Hippocampal formation (tissue), 2 donors: ENCODE results near the gene PTTG1IP.

Source experiments
- DNase-seq, 2 donors: peaks; one replicate each; lab custom pipeline; 2025; lab: John Stamatoyannopoulos, UW

The PTTG1IP gene

DNA sequence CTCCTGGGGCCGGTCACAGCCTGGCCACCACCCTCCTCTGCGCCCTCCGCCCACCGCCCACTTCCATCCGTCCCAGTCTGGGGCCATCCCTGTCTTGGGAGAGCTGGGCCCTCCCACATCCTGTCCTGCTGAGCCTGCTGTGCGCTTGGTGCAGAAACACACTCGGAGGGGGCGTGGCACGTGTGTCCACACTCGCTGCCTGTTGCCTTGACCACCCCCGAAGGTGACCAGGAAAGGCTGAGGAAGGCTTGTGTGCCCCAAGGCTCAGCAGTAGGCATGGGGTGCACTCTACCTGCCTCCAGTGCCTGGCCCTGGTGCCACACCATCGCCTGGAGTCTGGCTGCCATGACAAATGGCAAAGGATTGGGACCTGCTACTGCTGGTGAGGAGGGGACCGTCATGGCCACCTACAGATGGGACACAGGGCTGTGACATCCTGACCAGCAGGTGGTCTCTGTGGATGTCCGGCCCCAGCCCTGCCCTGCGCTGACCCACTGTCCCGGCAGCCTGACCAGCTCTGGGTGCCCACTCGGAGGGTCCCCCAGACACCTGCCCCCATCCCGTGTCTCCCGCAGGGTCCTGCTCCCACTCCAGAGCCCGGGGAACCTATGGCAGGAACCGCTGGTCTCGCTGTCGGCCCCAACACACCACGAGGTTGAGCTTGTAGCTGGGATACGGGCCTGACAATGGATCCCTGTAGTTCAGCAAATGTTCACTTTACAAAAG, 23.2 kb upstream of the PTTG1IP start:
- DNase-seq: no peak

DNA sequence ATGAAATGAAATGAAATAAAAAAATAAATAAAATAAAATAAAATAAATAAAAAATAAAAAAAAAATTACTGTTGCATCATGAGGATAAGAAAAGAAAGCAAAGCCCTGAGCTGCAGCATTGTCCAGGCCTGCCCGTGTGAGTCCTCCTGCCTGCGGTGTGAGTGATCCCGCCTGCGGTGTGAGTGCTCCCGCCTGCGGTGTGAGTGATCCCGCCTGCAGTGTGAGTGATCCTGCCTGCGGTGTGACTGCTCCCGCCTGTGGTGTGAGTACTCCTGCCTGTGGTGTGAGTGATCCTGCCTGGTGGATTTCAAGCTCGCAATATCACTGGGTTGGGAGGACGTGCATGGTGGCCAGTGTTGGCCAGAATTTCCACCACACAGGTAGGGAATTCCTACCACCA, 22.4 kb upstream of the PTTG1IP start:
- DNase-seq: no peak

DNA sequence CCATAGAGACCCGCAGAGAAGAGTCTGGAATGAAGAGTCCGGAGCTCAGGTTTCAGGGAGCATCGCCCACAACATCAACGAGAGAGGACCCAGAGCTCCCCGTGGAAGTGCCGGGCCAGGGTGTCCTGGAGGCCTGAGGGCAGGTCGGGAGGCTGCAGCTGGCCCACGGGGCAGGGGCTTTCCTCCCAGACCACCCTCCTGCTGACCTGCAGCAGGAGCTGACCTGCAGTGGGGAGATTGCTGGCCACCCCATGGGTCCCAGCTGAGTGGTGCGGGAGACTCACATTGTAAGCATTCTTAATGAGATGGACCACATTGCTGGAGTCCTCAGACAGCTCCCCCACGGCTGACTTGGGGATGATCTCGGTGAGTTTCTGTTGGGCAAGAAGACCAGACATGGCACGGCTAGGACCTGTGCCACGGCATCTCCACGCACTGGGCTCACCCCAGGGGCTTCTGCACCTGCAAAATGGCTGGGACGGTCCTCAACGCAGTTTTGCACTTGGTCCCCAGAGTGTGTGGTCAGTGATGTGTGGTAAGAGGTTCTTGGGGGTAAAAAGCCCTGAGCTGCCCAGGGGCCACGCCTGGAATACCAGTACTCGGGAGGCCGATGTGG, 21.3 kb upstream of the PTTG1IP start:
- no peak for DNase-seq

DNA sequence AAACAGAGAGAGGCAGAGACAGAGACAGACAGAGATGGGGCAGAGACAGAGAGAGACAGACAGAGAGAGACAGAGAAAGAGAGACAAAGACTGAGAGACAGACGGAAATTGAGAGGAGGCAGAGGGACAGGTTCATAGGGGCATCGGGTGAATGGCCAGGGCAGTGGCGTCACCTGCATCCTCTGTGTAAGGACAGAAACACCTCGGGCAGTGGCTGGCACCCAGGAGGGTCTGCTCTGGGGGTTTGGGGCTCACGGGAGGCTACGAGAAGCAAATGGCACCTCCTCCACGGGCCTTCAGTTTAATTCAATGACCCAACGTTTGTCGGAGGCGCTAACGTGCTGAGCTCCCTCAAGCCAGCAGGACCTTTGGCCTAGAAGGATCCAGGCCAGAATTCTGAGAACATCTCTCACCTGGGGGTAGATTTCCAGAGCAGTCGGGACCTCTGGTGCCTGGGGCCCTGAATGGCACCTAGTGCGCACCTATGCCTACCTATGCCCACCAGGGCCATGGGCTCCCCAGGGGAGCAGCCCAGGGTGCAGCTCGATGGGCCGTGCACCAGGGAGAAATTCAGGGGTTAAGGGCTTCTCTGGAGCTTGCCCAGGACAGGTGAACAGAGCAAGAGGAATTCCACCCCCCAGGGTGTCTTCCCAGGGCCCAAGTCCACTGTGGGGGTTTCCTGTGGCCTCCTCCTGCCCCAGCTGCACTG, 20.6 kb upstream of the PTTG1IP start:
- no peak for DNase-seq

DNA sequence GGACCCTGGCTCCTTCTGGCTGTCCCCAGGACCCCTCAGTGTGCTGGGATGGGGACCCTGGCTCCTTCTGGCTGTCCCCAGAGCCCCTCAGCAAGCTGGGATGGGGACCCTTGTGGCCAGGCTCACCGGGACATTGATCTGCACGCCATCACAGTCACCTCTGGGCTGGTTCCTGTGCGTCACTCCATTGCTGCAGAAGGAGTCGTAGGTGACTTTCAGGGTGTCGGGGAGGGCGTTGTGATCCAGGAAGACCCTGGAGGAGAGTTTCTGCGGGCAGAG, 19.7 kb upstream of the PTTG1IP start:
- no peak for DNase-seq

DNA sequence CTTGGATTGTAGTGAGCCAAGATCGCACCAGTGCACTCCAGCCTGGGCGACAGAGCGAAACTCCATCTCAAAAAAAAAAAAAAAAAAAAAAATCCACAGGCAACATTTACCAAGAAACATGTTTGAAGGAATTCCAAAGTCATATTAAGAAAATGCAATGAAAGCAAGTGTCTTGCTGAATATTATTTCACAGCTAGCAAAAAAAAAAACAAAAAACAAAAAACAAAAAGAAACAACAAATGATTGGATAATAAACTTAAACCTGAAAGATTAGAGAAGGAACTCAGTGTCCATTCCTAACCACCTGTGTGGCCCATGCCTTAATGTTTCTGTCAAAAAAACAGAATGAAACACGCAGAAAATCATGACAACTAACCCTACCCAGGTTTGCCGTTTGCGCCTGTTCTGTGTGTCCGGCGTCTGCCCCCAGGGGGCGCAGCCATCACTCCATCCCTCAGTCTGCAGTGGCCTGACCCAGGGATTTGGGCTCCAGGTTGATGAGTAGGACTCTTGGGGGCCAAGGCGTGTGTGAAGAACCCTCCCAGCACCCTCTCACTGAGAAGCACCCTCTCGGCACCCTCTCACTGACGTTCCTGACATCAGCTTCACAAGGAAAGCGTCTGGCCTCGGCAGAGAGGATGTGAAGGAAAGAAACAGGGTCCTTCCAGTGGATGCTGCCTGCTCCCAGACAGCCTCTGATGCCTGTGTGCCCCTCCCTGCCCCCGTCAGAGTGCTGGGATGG, 19.2 kb upstream of the PTTG1IP start:
- no peak for DNase-seq

DNA sequence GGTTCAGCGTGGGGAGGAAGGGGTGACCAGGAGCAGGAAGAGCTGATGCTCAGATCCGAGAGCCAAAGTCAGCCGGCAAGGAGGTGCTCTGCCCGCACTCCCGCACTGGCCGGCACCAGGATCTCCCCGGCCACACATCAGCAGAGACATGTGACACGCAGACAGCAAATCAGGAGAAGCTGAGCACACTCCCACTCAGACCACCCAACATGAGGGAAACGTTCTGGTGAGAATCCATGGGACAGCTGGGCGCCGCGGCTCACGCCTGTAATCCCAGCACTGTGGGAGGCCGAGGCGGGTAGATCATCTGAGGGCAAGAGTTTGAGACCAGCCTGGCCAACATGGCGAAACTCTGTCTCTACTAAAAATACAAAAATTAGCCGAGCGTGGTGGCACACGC, 18.6 kb upstream of the PTTG1IP start:
- no peak for DNase-seq

DNA sequence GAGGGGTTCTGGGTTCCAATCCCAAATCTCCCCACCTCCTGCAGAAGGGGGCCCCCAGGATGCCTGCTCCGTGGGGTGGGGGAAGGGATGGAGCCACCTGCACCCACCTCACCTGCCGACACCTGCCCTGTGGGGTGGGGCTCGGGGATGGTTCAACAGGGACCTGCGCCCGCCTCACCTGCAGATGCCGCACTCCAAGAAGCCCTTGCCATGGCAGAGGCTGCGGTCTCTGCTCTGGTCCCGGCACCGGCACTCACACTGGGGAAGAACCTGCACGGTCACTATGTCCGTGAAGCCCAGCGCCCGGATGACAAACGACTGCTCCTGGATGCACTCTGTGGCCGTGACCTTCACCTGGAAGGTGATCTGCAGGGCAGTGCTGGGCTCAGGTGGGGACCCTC, 18.1 kb upstream of the PTTG1IP start:
- no peak for DNase-seq

DNA sequence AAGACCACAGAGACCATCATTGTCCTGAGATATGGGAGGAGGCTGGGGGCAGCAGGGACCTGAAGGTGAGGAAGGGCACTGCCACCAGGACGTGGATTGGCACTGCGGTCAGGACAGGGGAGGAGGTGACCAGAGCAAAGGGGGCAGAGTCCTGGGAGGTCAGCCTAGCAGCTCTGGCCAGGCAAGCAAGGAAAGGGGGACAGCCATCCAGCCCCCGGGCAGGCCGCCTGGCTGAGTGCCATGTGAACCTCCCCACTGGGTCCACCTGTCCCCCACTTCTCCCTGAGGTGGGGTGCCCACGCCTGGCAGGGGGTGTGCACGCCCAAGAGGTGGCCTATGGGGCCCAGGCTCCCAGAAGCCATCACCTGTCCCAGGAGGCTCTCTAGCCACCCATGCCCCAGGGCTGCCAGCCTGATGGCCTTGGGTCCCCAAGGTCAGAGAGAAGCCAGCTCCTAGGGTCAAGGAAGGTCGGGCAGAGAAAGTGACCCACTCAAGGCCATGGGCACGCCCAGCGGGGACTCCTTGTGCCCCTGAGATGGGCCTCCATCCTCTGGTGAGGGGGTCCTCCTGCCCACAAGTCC, 17.6 kb upstream of the PTTG1IP start:
- no peak for DNase-seq

DNA sequence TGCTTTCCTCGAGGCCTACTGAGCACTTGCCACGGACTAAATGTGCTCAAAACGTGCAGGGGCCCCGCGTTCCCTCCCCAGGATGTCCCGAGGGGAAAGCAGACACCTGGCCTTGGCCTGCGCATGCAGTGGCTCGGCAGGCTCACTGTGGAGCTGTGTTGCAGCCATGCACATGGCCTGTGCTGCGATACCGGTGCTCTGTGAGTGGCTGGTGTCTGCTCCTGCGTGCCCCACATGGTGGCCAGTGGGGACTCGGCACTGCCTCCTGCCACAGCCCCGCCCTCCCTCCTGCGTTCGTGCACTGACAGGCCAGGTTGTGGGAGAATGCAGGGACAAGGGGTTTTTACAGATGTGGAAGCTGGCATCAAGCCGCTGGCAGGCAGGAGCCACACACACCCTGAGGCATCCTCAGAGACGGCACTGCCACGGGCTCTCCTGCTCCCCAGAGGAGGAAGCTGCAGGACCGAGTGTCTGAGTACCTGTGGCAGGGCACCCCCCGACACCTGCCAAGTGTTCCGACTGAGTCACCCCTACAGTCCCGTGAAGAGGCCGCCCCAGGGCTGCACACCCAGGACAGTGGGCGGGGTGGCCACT, 16.9 kb upstream of the PTTG1IP start:
- DNase-seq: no peak

DNA sequence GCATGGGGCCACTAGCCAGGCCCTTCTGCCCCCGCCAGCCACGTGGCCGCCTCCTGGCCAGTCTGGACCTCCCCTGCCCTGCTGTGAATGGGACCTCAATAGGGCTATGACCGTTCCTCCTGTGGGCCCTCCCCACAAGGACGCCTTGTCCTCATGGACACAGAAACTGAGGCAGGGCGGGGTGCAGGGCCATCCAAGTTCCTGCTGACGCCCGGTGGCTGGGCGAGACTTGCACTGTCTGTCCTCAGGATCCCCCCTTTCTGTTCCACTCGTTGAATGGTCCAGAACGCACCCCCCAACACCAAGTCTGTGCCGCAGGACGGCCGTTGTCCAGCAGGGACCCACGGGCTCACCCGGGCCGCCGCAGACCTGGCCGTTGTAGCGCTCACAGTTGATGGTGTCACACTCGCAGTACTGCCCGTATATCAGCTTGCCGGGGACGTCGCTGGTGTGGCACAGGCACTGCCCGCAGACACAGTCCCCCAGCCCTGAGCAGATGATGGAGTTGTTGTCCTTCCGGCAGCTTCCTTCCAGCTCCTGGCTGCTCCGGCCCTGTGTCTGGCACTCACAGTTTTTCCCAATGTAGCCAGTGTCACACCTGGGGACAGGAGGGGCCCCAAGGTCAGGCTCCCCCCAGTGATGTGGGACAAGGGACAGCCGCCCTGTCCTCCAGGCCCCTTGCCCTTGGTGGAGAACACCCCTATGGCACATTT, 16.3 kb upstream of the PTTG1IP start:
- DNase-seq: no peak

DNA sequence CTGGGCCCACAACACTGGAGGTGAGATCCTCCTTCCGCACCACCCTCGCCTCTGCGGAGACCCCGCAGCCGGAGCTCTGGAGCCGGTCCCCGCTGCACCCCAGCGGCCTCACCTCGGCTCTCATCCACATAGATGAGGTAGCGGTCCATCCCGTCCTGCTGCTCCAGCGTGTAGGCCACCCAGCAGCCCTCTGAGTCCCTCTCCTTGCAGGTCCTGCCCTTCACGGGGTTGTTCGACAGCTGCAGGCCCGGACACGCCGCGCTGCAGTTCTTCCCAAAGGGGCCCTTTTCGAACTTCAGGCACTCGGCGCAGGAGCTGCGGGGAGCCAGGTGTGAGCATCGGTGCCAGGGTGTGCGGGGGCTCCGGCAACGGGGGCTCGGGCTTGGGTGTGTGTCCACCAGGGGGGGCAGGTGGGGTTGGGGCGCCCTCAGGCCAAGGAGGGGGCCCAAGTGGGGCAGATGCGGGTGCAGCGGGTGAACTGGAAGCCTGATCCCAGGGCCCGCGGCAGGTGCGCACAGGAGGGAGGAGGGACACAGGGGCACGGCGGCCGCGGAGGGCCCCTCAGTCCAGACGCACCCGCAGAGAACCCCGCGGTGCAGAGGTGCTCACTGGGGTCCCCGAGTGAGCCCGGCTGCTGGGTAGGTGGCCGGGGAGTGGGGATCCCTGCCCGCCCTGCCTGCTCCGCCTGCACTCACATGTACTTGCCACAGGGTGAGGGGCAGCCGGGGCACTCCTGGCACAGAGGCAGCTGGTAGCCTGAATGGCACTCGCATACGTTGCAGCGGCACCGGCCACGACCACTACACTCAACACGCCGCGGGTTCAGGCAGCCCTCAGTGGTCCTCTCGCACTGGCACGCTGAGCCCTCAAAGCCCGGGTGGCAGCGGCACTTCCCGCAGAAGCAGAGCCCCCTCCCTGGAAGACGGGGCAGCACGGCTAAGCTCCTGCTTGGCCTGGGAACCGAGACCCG, 15.4 kb upstream of the PTTG1IP start:
- DNase-seq: no peak

DNA sequence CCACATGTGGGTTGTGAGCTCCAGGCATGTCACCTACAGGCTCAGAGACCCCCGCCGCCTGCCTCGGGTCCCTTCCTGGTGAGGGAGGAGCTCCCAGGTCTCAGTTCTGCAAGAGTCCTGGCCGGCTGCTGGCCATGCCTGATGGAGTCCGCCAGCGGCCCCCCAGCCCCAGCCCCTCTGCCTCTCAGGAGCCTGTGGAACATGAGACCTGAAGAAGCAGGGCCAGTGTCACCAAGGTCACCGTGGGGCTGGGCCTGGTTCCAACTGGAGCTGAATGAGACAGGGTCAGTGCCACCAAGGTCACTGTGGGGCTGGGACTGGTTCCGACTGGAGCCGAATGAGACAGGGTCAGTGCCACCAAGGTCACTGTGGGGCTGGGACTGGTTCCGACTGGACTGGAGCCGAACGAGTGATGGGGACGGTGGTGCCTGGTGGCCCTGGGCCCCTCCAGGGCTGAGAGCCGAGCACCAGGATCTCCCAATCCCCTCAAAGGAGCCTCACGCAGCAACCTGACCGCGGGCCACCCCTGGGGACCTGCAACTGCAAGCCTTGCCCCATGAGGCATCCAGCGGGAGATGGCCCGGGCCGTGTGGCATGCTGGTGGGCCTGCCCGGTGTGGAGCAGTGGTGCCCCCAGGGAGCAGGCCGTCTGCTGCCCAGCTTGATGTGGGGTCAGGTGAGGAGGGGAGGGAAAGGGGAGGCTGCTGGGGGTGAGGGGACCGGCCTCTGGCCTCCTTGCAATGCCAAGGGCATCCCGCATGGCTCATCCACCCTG, 14.5 kb upstream of the PTTG1IP start:
- no peak for DNase-seq

DNA sequence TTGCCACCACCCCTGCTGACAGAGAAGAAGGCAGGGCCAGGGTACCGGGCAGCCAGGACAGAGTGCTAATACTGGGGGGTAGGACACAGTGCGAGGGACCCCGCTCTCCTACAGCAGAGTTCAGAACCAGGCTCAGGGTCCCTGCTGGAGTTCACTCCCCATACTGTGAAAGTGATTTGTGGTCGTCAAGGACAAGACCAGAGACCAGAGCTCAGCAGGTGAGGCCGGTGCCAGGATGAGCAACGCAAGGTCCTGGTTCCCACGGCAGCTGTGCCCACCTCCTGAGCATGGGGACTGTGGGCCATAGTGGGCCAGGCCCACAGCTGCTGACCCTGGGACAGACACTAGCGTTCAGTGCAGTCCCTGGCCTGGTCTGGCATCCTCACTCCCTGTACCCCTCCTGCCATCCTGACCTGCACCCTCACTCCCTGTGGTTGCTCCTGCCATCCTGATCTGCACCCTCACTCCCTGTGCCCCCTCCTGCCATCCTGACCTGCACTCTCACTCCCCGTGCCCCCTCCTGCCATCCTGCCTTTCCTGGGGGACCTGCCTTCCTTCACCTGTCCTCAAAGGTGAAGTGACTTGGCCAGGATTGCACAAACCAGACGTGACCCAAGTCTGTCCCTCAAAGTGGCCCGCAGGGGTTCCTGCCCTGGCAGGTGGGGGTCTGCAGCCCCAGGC, 13.8 kb upstream of the PTTG1IP start:
- no peak for DNase-seq

DNA sequence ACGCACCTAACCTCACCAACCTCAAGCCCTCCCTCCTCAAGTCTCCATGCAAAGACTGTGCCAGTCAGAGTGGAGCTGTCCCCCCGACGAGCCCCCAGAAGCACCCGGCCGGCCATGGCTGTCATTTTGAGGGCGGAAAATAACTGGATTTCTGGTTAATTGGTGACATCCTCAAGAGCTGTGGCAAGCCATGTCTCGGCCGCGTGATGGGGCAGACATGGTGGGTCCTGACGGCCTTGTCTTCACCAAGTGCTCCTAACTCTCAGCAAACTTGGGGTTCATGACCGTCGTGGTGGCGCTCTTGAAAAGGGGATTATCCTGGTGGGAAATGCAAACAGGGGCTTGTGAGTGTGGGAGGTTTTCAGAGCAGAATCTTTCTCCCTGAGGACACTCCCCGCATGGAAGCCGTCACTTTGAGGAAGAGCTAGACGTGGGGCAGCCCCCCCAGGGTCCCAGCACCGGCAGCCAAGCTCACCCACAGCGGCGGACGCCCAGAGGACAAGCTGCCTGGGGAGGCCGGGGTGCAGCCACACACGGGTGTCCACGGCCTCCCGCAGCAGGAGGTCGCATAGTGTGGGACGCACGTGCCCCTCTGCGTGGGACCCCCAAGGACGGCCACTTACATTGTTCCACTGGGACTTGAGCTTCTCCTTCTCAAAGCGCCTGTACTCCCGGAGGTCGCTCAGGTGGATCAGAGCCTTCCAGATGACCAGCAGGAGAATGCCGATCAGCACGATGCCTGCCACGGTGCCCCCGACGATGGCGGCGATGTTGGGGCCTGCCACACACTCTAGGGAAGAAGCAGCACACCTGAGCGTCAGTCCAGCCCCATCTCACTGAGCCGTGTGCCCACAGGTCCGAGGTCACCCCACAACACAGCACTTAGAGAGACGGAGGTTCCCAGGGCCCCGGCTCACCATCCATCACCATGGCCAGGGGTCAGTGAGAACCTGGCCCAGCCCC, 12.9 kb upstream of the PTTG1IP start:
- DNase-seq: no peak

DNA sequence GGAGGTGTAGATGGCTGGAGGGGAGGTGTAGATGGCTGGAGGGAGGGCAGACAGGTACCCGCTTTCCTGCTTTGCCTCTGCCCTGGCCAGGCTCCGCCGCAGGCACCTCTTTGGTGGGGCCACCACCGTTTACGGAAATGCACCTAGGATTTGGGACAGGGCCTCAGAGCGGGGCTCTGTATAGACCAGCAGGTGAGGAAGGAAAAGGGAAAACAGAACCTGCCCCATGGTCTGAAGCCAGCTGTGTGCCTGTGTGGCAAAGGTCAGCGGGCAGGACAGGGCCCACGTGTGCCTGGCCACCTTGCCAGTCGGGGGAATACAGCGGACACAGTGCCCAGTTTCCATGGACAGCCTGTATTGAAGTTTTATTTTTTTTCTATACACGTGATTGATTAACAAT, 12.1 kb upstream of the PTTG1IP start:
- DNase-seq: no peak

DNA sequence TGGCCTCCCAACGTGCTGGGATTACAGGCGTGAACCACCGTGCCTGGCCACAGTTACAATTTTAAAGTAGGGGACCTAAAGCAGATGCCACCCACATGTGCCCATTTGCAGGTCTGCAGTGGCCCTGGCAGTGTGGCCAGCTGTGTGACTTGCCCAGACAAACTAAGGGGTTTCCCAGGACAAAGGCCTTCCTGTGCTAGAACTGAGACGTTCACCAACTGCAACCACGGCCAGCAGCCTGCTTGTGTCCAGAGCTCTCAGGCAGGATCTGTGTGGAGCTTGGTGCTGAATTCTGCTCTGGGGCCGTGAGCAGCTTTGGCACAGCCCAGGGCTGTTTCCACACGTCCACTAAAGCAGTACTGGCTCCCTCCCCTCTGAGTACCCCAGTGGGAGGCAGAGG, 10.6 kb upstream of the PTTG1IP start:
- no peak for DNase-seq

DNA sequence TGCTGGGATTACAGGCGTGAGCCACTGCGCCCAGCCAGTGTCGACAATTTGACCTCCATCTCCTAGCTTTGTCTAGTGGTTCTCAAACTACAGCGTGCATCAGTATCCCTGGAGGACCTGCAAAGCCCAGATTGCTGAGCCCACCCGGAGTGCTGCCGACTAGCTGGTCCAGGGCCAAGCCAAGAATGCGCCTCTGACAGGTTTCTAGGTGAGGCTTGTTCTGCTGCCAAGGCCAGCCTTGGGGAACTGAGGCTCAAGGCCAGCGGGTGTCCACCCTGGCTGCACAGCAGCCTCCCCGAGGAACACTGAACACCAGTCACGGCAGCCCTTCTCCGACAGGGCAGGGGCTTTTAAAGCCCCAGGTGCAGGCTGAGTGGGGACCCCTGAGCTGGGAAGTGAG, 9.8 kb upstream of the PTTG1IP start:
- no peak for DNase-seq
